ENCODE data around the gene AUTS2. TPM values are rescaled to one million over a fixed set of nuclear protein-coding genes. Genes with fewer than 3 reads are reported as not detected.
A peak's percentile ranks its signal among the peaks of the same experiment; 100 is the strongest.

AUTS2 gene
- polyA plus RNA-seq, 1 donor (not counting 4 experiments of a cell fraction or from before 2014, with no cell fraction given) = 4.7 TPM

DNA sequence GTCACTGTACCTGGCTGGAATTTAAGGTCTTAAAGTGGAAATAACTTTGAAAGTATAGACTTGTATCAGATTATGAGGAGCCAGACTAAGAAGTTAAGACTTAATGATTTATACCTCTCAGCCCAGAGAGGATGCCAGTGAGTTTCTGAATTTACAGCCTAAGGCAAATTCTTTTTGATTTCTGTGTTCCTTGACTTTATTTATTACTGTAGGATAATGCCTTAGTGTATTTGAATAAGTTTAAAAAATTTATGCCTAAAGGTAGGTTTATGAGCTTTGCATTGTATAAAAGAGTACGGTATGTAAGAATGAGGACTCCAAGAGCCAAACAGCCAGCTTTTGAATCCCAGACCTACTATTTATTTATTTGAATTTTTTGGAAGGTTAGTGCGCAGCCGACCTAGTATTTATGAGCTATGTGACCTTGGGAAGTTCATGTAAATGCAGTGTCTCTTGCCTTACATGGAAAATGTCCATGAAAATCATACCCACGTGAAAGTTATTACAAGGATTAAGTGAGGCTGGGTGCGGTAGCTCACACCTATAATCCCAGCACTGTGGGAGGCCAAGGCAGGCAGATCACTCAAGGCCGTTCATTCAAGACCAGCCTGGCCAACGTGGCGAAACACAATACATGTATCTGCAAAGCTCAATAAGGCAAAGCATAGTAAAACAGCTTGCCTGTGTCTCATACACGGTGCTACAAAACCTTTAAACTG lies 174.6 kb downstream of the AUTS2 start:
- FAIRE-seq (peak; percentile 48), DNase-seq (ENCODE audit: low read depth, low spot score) (no peak)
- H3K4me2 ChIP-seq (ENCODE audit: control insufficient read depth, extremely low read depth, insufficient read depth, low read depth, low read length) = peak overlapping the region; percentile 54
- H4K20me1 ChIP-seq (ENCODE audit: control insufficient read depth, extremely low read depth, insufficient read depth, low read length) = no peaks in the 10 kb centered on the region
- H3K9me1 ChIP-seq (ENCODE audit: control insufficient read depth, extremely low read depth, insufficient read depth, low read length) = no peaks in the 10 kb centered on the region
- peak overlapping the region; percentile 47 for H3K27ac ChIP-seq (ENCODE audit: control insufficient read depth, insufficient read depth, low read length)
- TF ChIP-seq EZH2 (IDR thresholded peaks at IDR 0.05; ENCODE audit: low read length) = no peak
- TF ChIP-seq, protein P1, sequence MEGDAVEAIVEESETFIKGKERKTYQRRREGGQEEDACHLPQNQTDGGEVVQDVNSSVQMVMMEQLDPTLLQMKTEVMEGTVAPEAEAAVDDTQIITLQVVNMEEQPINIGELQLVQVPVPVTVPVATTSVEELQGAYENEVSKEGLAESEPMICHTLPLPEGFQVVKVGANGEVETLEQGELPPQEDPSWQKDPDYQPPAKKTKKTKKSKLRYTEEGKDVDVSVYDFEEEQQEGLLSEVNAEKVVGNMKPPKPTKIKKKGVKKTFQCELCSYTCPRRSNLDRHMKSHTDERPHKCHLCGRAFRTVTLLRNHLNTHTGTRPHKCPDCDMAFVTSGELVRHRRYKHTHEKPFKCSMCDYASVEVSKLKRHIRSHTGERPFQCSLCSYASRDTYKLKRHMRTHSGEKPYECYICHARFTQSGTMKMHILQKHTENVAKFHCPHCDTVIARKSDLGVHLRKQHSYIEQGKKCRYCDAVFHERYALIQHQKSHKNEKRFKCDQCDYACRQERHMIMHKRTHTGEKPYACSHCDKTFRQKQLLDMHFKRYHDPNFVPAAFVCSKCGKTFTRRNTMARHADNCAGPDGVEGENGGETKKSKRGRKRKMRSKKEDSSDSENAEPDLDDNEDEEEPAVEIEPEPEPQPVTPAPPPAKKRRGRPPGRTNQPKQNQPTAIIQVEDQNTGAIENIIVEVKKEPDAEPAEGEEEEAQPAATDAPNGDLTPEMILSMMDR (optimal IDR thresholded peaks at IDR 0.05 in 1 of 3, IDR thresholded peaks at IDR 0.05 in 1 of 3, conservative IDR thresholded peaks at IDR 0.05 in 1 of 3; ENCODE audit: extremely low read depth in 1 of 3, insufficient read depth in 2 of 3, low read length in 3 of 3) = no peak
- H3K79me2 ChIP-seq (ENCODE audit: control insufficient read depth, insufficient read depth, low read length) = no peaks in the 10 kb centered on the region
- no peak overlapping the region for H3K4me3 ChIP-seq (ENCODE audit: control insufficient read depth in 2 of 3, extremely low read depth in 1 of 3, insufficient read depth in 2 of 3, low read depth in 1 of 3, low read length in 3 of 3)
- no peak overlapping the region for H3K9ac ChIP-seq (ENCODE audit: control insufficient read depth, extremely low read depth, insufficient read depth, low read length)
- peak overlapping the region; percentile 62 for H2AFZ ChIP-seq (ENCODE audit: control insufficient read depth, low read length)
- no peaks in the 10 kb centered on the region for H3K36me3 ChIP-seq (ENCODE audit: control insufficient read depth in 2 of 2, extremely low read depth in 1 of 2, insufficient read depth in 2 of 2, low read length in 2 of 2)
- dilution Hi-C loops (cut with MboI; ENCODE audit: extremely low pct_ligation_motif_present, low sequenced_read_pairs) = no loop called here
- peaks cover 18% of the 10 kb centered on the region for H3K4me1 ChIP-seq (ENCODE audit: control insufficient read depth, extremely low read depth, insufficient read depth, low read length)
- H3K27me3 ChIP-seq (ENCODE audit: control insufficient read depth, extremely low read depth, insufficient read depth, low read length) = no peaks in the 10 kb centered on the region
- H3K9me3 ChIP-seq (ENCODE audit: control insufficient read depth, low read depth, low read length) = no peaks in the 10 kb centered on the region

DNA sequence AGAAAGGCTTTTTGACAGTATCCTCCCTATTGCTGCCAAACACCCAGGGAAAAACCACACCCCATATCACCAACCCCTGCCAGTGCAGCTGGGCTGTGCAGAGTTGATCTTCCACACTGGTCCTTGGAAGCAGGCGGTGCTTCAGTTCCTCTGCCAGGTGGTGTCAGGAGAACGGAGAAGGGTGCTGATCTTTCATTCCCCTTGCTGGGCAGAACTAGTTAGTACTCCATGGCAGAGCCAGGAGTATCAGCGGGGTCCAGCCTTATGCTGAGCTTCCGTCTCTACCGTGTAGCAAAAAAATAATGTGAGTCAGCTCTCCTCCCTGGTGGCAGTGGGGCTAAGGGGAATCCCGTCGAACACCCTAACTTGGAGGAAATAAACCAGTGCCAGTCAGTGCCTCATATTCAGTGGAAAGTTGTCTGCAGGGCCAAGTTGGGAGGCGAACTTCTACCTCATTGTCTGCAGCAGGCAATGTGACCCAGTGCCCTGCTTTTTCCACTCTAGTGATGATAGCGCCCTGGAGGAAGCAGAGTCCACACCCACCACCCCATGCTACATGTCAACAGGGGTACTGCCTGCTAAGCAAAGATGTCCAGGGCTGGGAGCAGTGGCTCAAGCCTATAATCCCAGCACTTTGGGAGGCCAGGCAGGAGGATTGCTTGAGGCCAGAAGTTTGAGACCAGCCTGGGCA lies 175.4 kb downstream of the AUTS2 start:
- H3K27ac ChIP-seq (ENCODE audit: control insufficient read depth, insufficient read depth, low read length) = peak overlapping the region; percentile 47
- no peaks in the 10 kb centered on the region for H3K27me3 ChIP-seq (ENCODE audit: control insufficient read depth, extremely low read depth, insufficient read depth, low read length)
- no peaks in the 10 kb centered on the region for H3K9me1 ChIP-seq (ENCODE audit: control insufficient read depth, extremely low read depth, insufficient read depth, low read length)
- TF ChIP-seq EZH2 (IDR thresholded peaks at IDR 0.05; ENCODE audit: low read length) = no peak
- TF ChIP-seq, protein P1 (optimal IDR thresholded peaks at IDR 0.05 in 1 of 3, IDR thresholded peaks at IDR 0.05 in 1 of 3, conservative IDR thresholded peaks at IDR 0.05 in 1 of 3; ENCODE audit: extremely low read depth in 1 of 3, insufficient read depth in 2 of 3, low read length in 3 of 3) = no peak
- no peaks in the 10 kb centered on the region for H4K20me1 ChIP-seq (ENCODE audit: control insufficient read depth, extremely low read depth, insufficient read depth, low read length)
- no peaks in the 10 kb centered on the region for H3K9me3 ChIP-seq (ENCODE audit: control insufficient read depth, low read depth, low read length)
- H3K4me2 ChIP-seq (ENCODE audit: control insufficient read depth, extremely low read depth, insufficient read depth, low read depth, low read length) = peak overlapping the region; percentile 54
- FAIRE-seq = no peak
- H3K9ac ChIP-seq (ENCODE audit: control insufficient read depth, extremely low read depth, insufficient read depth, low read length) = peak overlapping the region; percentile 36
- H3K4me3 ChIP-seq (ENCODE audit: control insufficient read depth in 2 of 3, extremely low read depth in 1 of 3, insufficient read depth in 2 of 3, low read depth in 1 of 3, low read length in 3 of 3) = no peak overlapping the region
- no peak for DNase-seq (ENCODE audit: low read depth, low spot score)
- peaks cover 18% of the 10 kb centered on the region for H3K4me1 ChIP-seq (ENCODE audit: control insufficient read depth, extremely low read depth, insufficient read depth, low read length)
- H2AFZ ChIP-seq (ENCODE audit: control insufficient read depth, low read length) = peak overlapping the region; percentile 87
- dilution Hi-C loops (cut with MboI; ENCODE audit: extremely low pct_ligation_motif_present, low sequenced_read_pairs) = no loop called here
- no peaks in the 10 kb centered on the region for H3K36me3 ChIP-seq (ENCODE audit: control insufficient read depth in 2 of 2, extremely low read depth in 1 of 2, insufficient read depth in 2 of 2, low read length in 2 of 2)
- no peaks in the 10 kb centered on the region for H3K79me2 ChIP-seq (ENCODE audit: control insufficient read depth, insufficient read depth, low read length)
